ENCODE measurements around the gene MUCL3.

The MUCL3 gene, protein sequence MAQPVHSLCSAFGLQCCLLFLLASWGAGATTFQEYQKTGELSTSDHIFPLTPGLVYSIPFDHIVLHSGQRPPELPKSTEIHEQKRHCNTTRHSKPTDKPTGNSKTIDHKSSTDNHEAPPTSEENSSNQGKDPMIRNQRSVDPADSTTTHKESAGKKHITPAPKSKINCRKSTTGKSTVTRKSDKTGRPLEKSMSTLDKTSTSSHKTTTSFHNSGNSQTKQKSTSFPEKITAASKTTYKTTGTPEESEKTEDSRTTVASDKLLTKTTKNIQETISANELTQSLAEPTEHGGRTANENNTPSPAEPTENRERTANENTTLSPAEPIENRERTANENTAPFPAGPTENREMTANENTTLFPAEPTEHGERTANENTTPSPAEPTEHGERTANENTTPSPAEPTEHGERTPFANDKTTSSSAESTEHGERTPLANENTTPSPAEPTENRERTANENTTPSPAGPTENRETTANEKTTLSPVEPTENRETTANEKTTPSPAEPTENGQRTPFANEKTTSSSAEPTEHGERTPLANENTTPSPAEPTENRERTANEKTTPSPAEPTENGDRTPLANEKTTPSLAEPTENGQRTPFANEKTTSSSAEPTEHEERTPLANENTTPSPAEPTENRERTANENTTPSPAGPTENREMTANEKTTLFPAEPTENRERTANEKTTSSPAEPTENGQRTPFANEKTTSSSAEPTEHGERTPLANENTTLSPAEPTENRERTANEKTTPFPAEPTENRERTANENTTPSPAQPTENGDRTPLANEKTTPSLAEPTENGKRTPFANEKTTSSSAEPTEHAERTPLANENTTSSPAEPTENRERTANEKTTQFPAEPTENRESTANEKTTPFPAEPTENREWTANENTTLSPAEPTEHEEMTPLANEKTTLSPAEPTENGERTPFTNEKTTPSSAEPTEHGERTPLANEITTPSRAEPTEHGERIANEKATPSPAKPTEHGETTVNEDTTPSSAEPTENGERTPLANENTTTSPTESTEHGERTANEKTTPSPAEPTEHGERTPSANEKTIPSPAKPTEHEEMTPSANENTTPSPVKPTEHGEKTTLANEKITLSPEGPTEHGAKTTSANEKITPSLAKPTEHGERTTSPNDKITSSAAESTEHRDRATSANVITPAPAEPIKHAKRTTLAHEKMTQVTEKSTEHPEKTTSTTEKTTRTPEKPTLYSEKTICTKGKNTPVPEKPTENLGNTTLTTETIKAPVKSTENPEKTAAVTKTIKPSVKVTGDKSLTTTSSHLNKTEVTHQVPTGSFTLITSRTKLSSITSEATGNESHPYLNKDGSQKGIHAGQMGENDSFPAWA (N-terminal part only)

DNA sequence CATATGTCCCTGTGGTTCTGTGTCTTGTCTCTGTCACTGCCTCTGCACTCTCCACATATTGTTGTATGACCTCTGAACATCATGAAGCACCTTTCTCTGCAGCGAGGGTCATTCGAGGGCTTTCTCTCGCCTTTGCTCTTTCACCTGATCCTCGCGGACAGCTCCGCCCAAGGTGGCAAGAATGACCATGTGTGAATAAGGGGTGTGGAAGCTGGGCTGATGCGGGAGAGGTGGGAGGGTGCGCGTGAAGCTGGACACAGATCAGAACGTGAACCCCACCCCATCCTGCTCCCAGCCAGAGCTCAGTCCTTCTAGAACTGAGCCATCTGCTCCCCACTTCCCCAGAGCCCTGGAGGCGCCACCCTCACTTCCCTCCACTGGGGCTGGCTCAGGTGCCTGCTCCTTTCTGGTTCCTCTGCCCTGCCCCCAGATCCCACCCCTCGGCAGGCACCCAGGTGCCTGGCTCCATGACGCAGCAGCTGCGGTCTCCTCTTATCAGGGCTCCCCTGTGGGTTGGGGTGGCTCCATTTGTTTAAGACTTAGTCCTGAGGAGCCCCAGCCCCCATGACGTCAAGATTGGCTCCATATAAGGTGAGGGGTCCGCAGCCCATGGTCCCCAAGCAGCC lies at the start of gene MUCL3:
TSS of gene MUCL3 (plus strand) at position 613 of the 626 bp plus-strand sequence. CDS start 27 bp downstream, outside the sequence.
- H3K4me1 ChIP-seq (ENCODE audit: control insufficient read depth in 1 of 2, insufficient read depth in 2 of 2, low read length in 2 of 2) = peaks cover 0 to 8% of the 10 kb centered on the region in 2 donors
- no peak within 1 kb of the TSS for H3K4me3 ChIP-seq (ENCODE audit: low read depth in 1 of 2, low read length in 2 of 2)
- no peaks in the 10 kb centered on the region for H3K9me3 ChIP-seq (ENCODE audit: control insufficient read depth in 1 of 2, low read length in 2 of 2)
- H3K27me3 ChIP-seq (ENCODE audit: low read depth, low read length) = peaks cover 4% of the 10 kb centered on the region
- H3K27ac ChIP-seq (ENCODE audit: low read length) = no peak within 1 kb of the TSS
- no peaks in the 10 kb centered on the region for H3K36me3 ChIP-seq (ENCODE audit: control insufficient read depth in 1 of 2, insufficient read depth in 2 of 2, low read length in 2 of 2)

DNA sequence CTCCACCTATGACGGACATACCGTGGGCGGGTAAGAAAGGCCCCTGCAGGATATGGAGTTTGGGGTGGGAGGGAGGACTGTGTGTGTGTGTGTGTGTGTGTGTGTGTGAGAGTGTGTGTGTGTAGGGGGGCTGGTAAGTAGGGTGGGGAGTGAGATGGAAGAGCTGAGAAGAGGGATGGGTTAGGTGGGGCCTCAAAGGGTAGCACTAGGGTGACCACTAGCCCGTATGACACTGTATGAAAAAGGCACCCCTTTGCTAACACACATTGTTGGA lies 49.4 kb upstream of the MUCL3 start:
- Histone ChIP-seq H3K27ac (ENCODE audit: low read length) (no peak overlapping the region), H3K36me3 (ENCODE audit: control insufficient read depth in 1 of 2, insufficient read depth in 2 of 2, low read length in 2 of 2) (peaks cover 20 to 60% of the 10 kb centered on the region in 2 donors), H3K9me3 (ENCODE audit: control insufficient read depth in 1 of 2, low read length in 2 of 2) (no peaks in the 10 kb centered on the region), H3K4me1 (ENCODE audit: control insufficient read depth in 1 of 2, insufficient read depth in 2 of 2, low read length in 2 of 2) (peaks cover 7 to 21% of the 10 kb centered on the region in 2 donors), H3K27me3 (ENCODE audit: low read depth, low read length) (no peaks in the 10 kb centered on the region), H3K4me3 (ENCODE audit: low read depth in 1 of 2, low read length in 2 of 2) (no peak overlapping the region)

DNA sequence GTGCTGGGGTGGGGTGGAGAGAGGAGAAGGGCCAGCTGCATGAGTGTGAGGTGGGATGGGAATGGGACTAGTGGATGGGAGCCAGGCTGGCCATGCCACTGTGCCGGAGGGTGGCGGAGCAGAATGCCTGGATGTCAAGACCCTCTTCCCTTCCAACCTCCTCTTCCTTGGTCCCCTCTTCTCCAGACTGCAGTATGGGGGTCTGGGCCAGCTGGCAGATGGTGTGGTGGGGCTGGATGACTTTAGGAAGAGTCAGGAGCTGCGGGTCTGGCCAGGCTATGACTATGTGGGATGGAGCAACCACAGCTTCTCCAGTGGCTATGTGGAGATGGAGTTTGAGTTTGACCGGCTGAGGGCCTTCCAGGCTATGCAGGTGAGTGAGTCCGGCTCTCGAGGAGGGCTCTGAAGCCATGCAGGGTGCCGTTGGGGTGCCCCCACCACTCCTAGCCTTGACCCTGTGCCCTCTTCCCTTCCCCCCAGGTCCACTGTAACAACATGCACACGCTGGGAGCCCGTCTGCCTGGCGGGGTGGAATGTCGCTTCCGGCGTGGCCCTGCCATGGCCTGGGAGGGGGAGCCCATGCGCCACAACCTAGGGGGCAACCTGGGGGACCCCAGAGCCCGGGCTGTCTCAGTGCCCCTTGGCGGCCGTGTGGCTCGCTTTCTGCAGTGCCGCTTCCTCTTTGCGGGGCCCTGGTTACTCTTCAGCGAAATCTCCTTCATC lies 48.8 kb upstream of the MUCL3 start:
- Histone ChIP-seq H3K4me1 (ENCODE audit: control insufficient read depth in 1 of 2, insufficient read depth in 2 of 2, low read length in 2 of 2) (peaks cover under 1 to 15% of the 10 kb centered on the region in 2 donors), H3K27ac (ENCODE audit: low read length) (no peak overlapping the region), H3K9me3 (ENCODE audit: control insufficient read depth in 1 of 2, low read length in 2 of 2) (no peaks in the 10 kb centered on the region), H3K27me3 (ENCODE audit: low read depth, low read length) (no peaks in the 10 kb centered on the region), H3K36me3 (ENCODE audit: control insufficient read depth in 1 of 2, insufficient read depth in 2 of 2, low read length in 2 of 2) (peaks cover 23 to 66% of the 10 kb centered on the region in 2 donors), H3K4me3 (ENCODE audit: low read depth in 1 of 2, low read length in 2 of 2) (no peak overlapping the region)

DNA sequence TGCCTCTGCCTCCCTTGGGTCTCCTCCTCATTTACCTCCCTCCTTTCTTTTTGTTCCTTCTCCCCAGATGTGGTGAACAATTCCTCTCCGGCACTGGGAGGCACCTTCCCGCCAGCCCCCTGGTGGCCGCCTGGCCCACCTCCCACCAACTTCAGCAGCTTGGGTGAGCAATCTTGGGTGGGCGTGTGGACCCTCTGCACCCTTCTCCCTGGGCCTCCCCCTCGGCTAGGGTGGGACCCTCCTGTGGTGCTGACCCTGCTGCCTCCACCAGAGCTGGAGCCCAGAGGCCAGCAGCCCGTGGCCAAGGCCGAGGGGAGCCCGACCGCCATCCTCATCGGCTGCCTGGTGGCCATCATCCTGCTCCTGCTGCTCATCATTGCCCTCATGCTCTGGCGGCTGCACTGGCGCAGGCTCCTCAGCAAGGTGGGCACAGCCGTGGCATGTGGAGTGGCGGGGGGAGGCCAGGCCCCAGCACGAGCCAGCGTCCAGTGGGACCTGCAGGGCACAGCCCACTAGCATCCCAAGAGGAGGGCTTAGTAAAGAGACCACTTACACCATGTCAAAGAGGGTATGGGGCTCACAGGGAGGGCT lies 47.7 kb upstream of the MUCL3 start:
- no peak overlapping the region for H3K4me3 ChIP-seq (ENCODE audit: low read depth in 1 of 2, low read length in 2 of 2)
- no peaks in the 10 kb centered on the region for H3K9me3 ChIP-seq (ENCODE audit: control insufficient read depth in 1 of 2, low read length in 2 of 2)
- no peaks in the 10 kb centered on the region for H3K27me3 ChIP-seq (ENCODE audit: low read depth, low read length)
- no peak overlapping the region for H3K27ac ChIP-seq (ENCODE audit: low read length)
- peaks cover 26 to 75% of the 10 kb centered on the region in 2 donors for H3K36me3 ChIP-seq (ENCODE audit: control insufficient read depth in 1 of 2, insufficient read depth in 2 of 2, low read length in 2 of 2)
- H3K4me1 ChIP-seq (ENCODE audit: control insufficient read depth in 1 of 2, insufficient read depth in 2 of 2, low read length in 2 of 2) = peaks cover 0 to 15% of the 10 kb centered on the region in 2 donors

DNA sequence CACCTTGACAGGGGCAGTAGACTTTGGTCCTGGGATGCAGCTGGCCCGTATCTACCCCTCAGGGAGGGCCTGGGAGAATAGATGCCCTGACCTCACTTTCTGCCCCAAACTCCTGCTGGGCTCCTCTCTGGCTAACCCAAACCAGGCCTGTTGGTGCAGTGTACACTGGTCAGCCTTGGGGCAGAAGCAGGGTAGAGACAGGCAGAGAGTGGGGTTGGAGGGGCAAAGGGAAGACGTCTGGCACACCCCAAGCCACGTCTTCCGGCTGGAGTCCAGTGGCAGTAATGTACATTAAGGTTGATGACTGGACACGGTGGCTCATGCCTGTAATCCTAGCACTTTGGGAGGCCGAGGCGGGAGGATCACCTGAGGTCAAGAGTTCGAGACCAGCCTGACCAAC lies 47.1 kb upstream of the MUCL3 start:
- H3K4me3 ChIP-seq (ENCODE audit: low read depth in 1 of 2, low read length in 2 of 2) = no peak overlapping the region
- H3K4me1 ChIP-seq (ENCODE audit: control insufficient read depth in 1 of 2, insufficient read depth in 2 of 2, low read length in 2 of 2) = peaks cover 0 to 15% of the 10 kb centered on the region in 2 donors
- no peaks in the 10 kb centered on the region for H3K27me3 ChIP-seq (ENCODE audit: low read depth, low read length)
- no peaks in the 10 kb centered on the region for H3K9me3 ChIP-seq (ENCODE audit: control insufficient read depth in 1 of 2, low read length in 2 of 2)
- H3K27ac ChIP-seq (ENCODE audit: low read length) = no peak overlapping the region
- H3K36me3 ChIP-seq (ENCODE audit: control insufficient read depth in 1 of 2, insufficient read depth in 2 of 2, low read length in 2 of 2) = peaks cover 32 to 81% of the 10 kb centered on the region in 2 donors

DNA sequence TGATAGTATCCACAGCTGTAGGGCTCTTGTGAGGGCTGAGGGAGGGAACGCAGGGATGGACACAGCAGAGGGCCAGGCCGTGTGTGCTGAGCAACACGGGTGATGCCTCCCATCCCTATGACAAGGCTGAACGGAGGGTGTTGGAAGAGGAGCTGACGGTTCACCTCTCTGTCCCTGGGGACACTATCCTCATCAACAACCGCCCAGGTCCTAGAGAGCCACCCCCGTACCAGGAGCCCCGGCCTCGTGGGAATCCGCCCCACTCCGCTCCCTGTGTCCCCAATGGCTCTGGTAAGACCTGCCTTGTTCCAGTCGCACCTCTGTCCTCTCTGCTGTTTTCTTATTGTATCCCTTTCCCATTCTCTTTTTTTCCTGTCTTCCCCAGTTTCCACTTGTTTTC lies 46.4 kb upstream of the MUCL3 start:
- Histone ChIP-seq H3K27me3 (ENCODE audit: low read depth, low read length) (no peaks in the 10 kb centered on the region), H3K4me3 (ENCODE audit: low read depth in 1 of 2, low read length in 2 of 2) (no peak overlapping the region), H3K9me3 (ENCODE audit: control insufficient read depth in 1 of 2, low read length in 2 of 2) (no peaks in the 10 kb centered on the region), H3K27ac (ENCODE audit: low read length) (no peak overlapping the region), H3K4me1 (ENCODE audit: control insufficient read depth in 1 of 2, insufficient read depth in 2 of 2, low read length in 2 of 2) (peaks cover 0 to 15% of the 10 kb centered on the region in 2 donors), H3K36me3 (ENCODE audit: control insufficient read depth in 1 of 2, insufficient read depth in 2 of 2, low read length in 2 of 2) (peaks cover 35 to 82% of the 10 kb centered on the region in 2 donors)

DNA sequence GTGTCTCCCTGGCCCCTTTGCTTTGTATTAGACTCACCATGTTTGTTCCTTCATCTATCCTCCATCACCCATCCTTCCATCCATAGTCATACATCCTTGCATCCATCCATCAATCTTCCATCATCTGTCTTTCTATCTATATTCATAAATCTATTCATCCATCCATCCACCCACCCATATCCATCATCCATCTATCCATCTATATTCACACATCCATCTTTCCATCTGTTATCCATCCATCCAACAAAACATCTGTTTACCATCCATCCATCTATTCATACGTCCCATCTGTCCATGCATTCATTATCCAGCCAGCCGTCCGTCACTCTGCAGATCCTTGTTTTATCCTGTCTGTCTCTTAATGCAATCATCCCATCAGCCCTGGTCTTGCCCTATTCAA lies 45.8 kb upstream of the MUCL3 start:
- no peaks in the 10 kb centered on the region for H3K9me3 ChIP-seq (ENCODE audit: control insufficient read depth in 1 of 2, low read length in 2 of 2)
- H3K4me1 ChIP-seq (ENCODE audit: control insufficient read depth in 1 of 2, insufficient read depth in 2 of 2, low read length in 2 of 2) = peaks cover 0 to 10% of the 10 kb centered on the region in 2 donors
- no peak overlapping the region for H3K4me3 ChIP-seq (ENCODE audit: low read depth in 1 of 2, low read length in 2 of 2)
- H3K36me3 ChIP-seq (ENCODE audit: control insufficient read depth in 1 of 2, insufficient read depth in 2 of 2, low read length in 2 of 2) = peaks cover 40 to 84% of the 10 kb centered on the region in 2 donors
- no peak overlapping the region for H3K27ac ChIP-seq (ENCODE audit: low read length)
- H3K27me3 ChIP-seq (ENCODE audit: low read depth, low read length) = no peaks in the 10 kb centered on the region

DNA sequence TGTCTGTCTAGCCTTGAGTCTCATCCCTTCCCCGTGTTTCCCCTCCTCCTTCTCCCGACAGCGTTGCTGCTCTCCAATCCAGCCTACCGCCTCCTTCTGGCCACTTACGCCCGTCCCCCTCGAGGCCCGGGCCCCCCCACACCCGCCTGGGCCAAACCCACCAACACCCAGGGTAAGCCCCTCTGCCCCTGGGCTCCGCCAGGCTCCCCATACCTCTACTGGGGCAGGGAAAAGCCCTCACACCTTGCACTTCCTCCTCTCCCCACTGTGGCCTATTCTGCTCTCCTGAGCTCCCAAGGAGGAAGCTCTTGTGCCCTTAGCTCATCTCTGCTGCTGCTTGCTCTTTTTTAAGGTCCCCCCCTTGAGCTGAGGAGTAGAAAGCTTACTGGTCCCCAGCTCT lies 45.4 kb upstream of the MUCL3 start:
- H3K27me3 ChIP-seq (ENCODE audit: low read depth, low read length) = no peaks in the 10 kb centered on the region
- H3K4me3 ChIP-seq (ENCODE audit: low read depth in 1 of 2, low read length in 2 of 2) = no peak overlapping the region
- H3K4me1 ChIP-seq (ENCODE audit: control insufficient read depth in 1 of 2, insufficient read depth in 2 of 2, low read length in 2 of 2) = peaks cover 0 to 6% of the 10 kb centered on the region in 2 donors
- no peaks in the 10 kb centered on the region for H3K9me3 ChIP-seq (ENCODE audit: control insufficient read depth in 1 of 2, low read length in 2 of 2)
- peaks cover 40 to 88% of the 10 kb centered on the region in 2 donors for H3K36me3 ChIP-seq (ENCODE audit: control insufficient read depth in 1 of 2, insufficient read depth in 2 of 2, low read length in 2 of 2)
- no peak overlapping the region for H3K27ac ChIP-seq (ENCODE audit: low read length)

DNA sequence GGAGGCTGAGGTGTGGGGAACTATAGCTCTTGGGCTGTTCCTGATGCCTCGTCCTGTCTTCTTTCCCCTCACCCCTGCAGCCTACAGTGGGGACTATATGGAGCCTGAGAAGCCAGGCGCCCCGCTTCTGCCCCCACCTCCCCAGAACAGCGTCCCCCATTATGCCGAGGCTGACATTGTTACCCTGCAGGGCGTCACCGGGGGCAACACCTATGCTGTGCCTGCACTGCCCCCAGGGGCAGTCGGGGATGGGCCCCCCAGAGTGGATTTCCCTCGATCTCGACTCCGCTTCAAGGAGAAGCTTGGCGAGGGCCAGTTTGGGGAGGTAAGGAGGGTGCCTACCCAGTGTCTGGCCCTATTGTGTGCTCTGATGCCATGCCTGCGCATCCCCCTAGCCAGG lies 44.2 kb upstream of the MUCL3 start:
- Histone ChIP-seq H3K27me3 (ENCODE audit: low read depth, low read length) (no peaks in the 10 kb centered on the region), H3K9me3 (ENCODE audit: control insufficient read depth in 1 of 2, low read length in 2 of 2) (no peaks in the 10 kb centered on the region), H3K4me1 (ENCODE audit: control insufficient read depth in 1 of 2, insufficient read depth in 2 of 2, low read length in 2 of 2) (no peaks in the 10 kb centered on the region), H3K4me3 (ENCODE audit: low read depth in 1 of 2, low read length in 2 of 2) (no peak overlapping the region), H3K36me3 (ENCODE audit: control insufficient read depth in 1 of 2, insufficient read depth in 2 of 2, low read length in 2 of 2) (peaks cover 31 to 81% of the 10 kb centered on the region in 2 donors), H3K27ac (ENCODE audit: low read length) (no peak overlapping the region)

DNA sequence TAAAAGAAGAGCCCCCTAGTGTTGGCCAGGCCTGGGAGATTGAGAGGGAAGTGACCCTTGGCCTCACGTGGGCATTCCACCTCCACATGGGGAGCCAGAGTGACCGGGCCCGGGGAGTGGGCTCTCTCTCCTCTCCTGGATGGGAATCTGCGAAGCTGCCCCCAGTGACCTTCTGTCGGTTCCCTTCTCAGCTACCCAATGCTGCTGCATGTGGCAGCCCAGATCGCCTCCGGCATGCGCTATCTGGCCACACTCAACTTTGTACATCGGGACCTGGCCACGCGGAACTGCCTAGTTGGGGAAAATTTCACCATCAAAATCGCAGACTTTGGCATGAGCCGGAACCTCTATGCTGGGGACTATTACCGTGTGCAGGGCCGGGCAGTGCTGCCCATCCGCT lies 42.9 kb upstream of the MUCL3 start:
- Histone ChIP-seq H3K36me3 (ENCODE audit: control insufficient read depth in 1 of 2, insufficient read depth in 2 of 2, low read length in 2 of 2) (peaks cover 31 to 71% of the 10 kb centered on the region in 2 donors), H3K27ac (ENCODE audit: low read length) (no peak overlapping the region), H3K4me1 (ENCODE audit: control insufficient read depth in 1 of 2, insufficient read depth in 2 of 2, low read length in 2 of 2) (no peaks in the 10 kb centered on the region), H3K9me3 (ENCODE audit: control insufficient read depth in 1 of 2, low read length in 2 of 2) (no peaks in the 10 kb centered on the region), H3K27me3 (ENCODE audit: low read depth, low read length) (no peaks in the 10 kb centered on the region), H3K4me3 (ENCODE audit: low read depth in 1 of 2, low read length in 2 of 2) (no peak overlapping the region)
